Prostate gland (tissue), 2 donors: ENCODE measurements around the gene MICALL1. TPM values are rescaled to one million over a fixed set of nuclear protein-coding genes. Genes with fewer than 3 reads are reported as not detected.

ENCODE experiments used
- DNase-seq: peaks from one replicate; pipeline ENCODE4 v3.0.0-alpha.2; 2019; ENCODE audit warnings: low spot score
- H3K27ac ChIP-seq, 2 donors: fragments of 200-600 bp; sonication (generic); 2 replicates each; pipeline ENCODE4 v1.5.1; 2017 to 2019
- H3K27me3 ChIP-seq: fragments of 200-600 bp; sonication (generic); replicated peaks from 2 replicates; pipeline ENCODE4 v1.5.1; 2019; ENCODE audit not compliant: insufficient read depth
- H3K36me3 ChIP-seq, 2 donors: fragments of 200-600 bp; sonication (generic); 1 replicate in 1 of 2; 2 replicates in 1 of 2; pipeline versions ENCODE4 v1.5.1 to v1.8.1; 2017 to 2019
- H3K4me1 ChIP-seq: fragments of 200-600 bp; sonication (generic); replicated peaks from 2 replicates; pipeline ENCODE4 v1.5.1; 2019
- H3K4me3 ChIP-seq, 2 donors: fragments of 200-600 bp; sonication (generic); 2 replicates each; pipeline ENCODE4 v1.5.1; 2017 to 2019
- H3K9me3 ChIP-seq: fragments of 200-600 bp; sonication (generic); 2 replicates; pipeline ENCODE4 v1.5.1; 2017
- CTCF ChIP-seq, 4 experiments: fragments of 200-600 bp in 2 of 4; fragments of 450-650 bp in 2 of 4; sonication (generic) in 2 of 4; IDR thresholded peaks; 1 replicate in 3 of 4; 2 replicates in 1 of 4; pipeline ENCODE4 v1.5.1; 2016 to 2019; ENCODE audit warnings: antibody characterized with exemption in 4 of 4, mild to moderate bottlenecking in 2 of 4, moderate library complexity in 2 of 4
- POLR2A ChIP-seq: fragments of 450-650 bp; IDR thresholded peaks from one replicate; pipeline ENCODE4 v1.6.1; 2016; ENCODE audit warnings: antibody characterized with exemption, mild to moderate bottlenecking
- POLR2AphosphoS5 ChIP-seq: sonication (generic); formaldehyde crosslinking; IDR thresholded peaks from one replicate; pipeline ENCODE4 v1.6.1; 2017; ENCODE audit warnings: antibody characterized with exemption
- WGBS: methylation state at CpG from one replicate; pipeline ENCODE4 v1.1.5; 2018; 5-methylcytosine and 5-hydroxymethylcytosine counted together
- intact Hi-C: fragments of 100-400 bp; cut with DNase I; formaldehyde crosslinking; loops from one replicate; pipeline ENCODE4 v1.14.2; 2022
- total RNA-seq, 2 donors: library from RNA; depleted of rRNA; stranded (reverse); fragments of >200 nt; gene quantifications; one replicate each; pipeline ENCODE4 v1.1.0, GENCODE V29; 2016

MICALL1 gene
- total RNA-seq, 2 donors from 2014 or later, result 42.8 to 62.8 TPM

GRCh38 chr22:37961062-37961461 is 55.0 kb downstream of the MICALL1 start:
- H3K27me3 ChIP-seq, result no peaks in the 10 kb centered on the region
- H3K9me3 ChIP-seq, result no peaks in the 10 kb centered on the region
- 97% methylated on average over 4 of the region's 4 CpGs for WGBS
- DNase-seq, result no peak
- H3K4me3 ChIP-seq, result no peak overlapping the region
- peaks cover 2 to 13% of the 10 kb centered on the region in 2 donors for H3K36me3 ChIP-seq
- TF ChIP-seq CTCF (IDR thresholded peaks at IDR 0.05) (no peak), POLR2A (no peak), POLR2AphosphoS5 (no peak)
- no peaks in the 10 kb centered on the region for H3K4me1 ChIP-seq
- intact Hi-C loops, result no loop called here
- H3K27ac ChIP-seq, result no peak overlapping the region

GRCh38 chr22:37965940-37966664 is 60.0 kb downstream of the MICALL1 start:
- no peaks in the 10 kb centered on the region for H3K4me1 ChIP-seq
- WGBS, result 63% methylated on average over 9 of the region's 9 CpGs
- H3K4me3 ChIP-seq, result no peak overlapping the region
- H3K27me3 ChIP-seq, result no peaks in the 10 kb centered on the region
- DNase-seq, result no peak
- TF ChIP-seq POLR2A (no peak), CTCF (IDR thresholded peaks at IDR 0.05) (no peak), POLR2AphosphoS5 (no peak)
- intact Hi-C loops, result loop anchor here (2.0 kb wide), 1 partner anchor 149 kb away; no protein-coding TSS in a partner anchor
- H3K27ac ChIP-seq, result no peak overlapping the region
- H3K9me3 ChIP-seq, result no peaks in the 10 kb centered on the region
- peaks cover 0 to 8% of the 10 kb centered on the region in 2 donors for H3K36me3 ChIP-seq

GRCh38 chr22:37967147-37967546 is 61.0 kb downstream of the MICALL1 start:
- no peaks in the 10 kb centered on the region for H3K9me3 ChIP-seq
- WGBS, result 52% methylated on average over 1 of the region's 1 CpG
- TF ChIP-seq CTCF (IDR thresholded peaks at IDR 0.05), result no peak
- TF ChIP-seq POLR2A, result no peak
- TF ChIP-seq POLR2AphosphoS5, result no peak
- intact Hi-C loops, result no loop called here
- H3K4me1 ChIP-seq, result no peaks in the 10 kb centered on the region
- no peak overlapping the region for H3K4me3 ChIP-seq
- H3K36me3 ChIP-seq, result peaks cover 0 to 2% of the 10 kb centered on the region in 2 donors
- no peaks in the 10 kb centered on the region for H3K27me3 ChIP-seq
- H3K27ac ChIP-seq, result no peak overlapping the region
- no peak for DNase-seq

GRCh38 chr22:37967637-37968451 is 61.7 kb downstream of the MICALL1 start:
- TF ChIP-seq POLR2AphosphoS5, result no peak
- TF ChIP-seq POLR2A, result no peak
- TF ChIP-seq CTCF (IDR thresholded peaks at IDR 0.05), result no peak
- no peaks in the 10 kb centered on the region for H3K27me3 ChIP-seq
- H3K36me3 ChIP-seq, result no peaks in the 10 kb centered on the region
- DNase-seq, result no peak
- intact Hi-C loops, result no loop called here
- WGBS, result 73% methylated on average over 14 of the region's 14 CpGs
- H3K4me1 ChIP-seq, result no peaks in the 10 kb centered on the region
- H3K27ac ChIP-seq, result no peak overlapping the region
- H3K9me3 ChIP-seq, result no peaks in the 10 kb centered on the region
- no peak overlapping the region for H3K4me3 ChIP-seq
